Stimulated activated CD8-positive, alpha-beta memory T cell treated with anti-CD3 and anti-CD28 coated beads, Interleukin-7, amount 100 ng/mL, for 48 hours (primary cell): ENCODE measurements around the gene LIN52.
A peak's percentile ranks its signal among the peaks of the same experiment; 100 is the strongest.

ENCODE experiments used
- DNase-seq, 2 donors: peaks; one replicate each; pipeline ENCODE4 v3.0.0-alpha.2; 2020; ENCODE audit warnings: low read depth in 1 of 2; ENCODE audit errors: extremely low read depth in 1 of 2

Gene LIN52, protein sequence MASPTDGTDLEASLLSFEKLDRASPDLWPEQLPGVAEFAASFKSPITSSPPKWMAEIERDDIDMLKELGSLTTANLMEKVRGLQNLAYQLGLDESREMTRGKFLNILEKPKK

GRCh38 chr14:74084277-74085046, at the start of gene LIN52, which contains the start of gene ALDH6A1:
TSS of gene LIN52 (plus strand) at chr14:74084956. CDS start at chr14:74084975, 19 bp downstream.
TSS of gene ALDH6A1 (minus strand) at chr14:74084453. CDS start at chr14:74084394, 59 bp downstream.
- peak; percentile 98 to 100 for DNase-seq

DNA sequence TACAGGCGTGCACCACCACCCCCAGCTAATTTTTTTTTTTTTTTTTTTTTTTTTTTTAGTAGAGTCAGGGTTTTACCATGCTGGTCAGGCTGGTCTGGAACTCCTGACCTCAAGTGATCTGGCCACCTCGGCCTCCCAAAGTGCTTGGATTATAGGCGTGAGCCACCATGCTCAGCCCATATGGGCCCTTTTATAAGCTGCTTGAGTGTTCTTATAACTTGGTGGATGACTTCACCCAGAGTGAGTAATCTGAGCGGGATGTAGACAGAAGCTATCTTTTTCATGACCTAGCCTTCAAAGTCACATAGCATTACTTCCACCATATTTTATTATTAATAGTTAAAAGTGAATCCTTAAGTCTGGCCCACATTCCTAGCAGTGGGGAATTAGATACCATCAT, 49.2 kb upstream of the LIN52 start:
- DNase-seq: no peak

DNA sequence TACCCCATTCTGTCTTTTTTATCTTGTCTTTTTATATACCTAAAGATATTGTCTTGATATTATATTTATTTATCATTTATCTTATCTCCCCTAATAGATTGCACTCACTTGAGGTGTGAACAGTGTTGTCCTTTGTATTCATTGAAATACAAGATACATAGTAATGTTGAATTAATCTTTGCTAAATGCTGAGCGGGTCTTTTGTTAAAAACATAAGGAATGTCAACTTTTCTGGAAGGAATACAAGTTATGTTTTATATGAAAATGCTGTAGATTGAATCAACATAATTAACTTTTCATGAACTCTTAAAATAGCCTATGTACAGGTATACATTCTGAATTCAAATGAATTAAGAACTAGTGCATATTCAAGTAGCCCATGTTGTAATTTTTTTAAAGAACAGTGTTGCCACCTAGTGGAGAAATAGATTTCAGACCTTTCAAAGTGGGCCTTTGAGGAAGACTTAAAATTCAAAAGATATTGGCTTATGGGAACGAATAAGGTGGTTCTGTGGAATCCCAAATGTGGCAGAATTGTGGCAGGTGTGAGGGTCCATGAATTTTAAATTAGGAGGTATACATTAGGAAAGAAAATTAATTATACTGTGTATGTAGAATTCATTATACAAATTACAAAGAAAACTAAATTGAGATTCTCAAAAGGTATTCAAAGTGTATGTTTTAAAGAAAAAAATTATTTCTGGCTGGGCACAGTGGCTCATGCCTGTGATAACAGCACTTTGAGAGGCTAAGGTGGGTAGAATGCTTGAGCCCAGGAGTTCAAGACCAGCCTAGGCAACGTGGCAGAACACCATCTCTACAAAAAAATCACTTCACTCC, 46.5 kb upstream of the LIN52 start:
- no peak for DNase-seq

- no peak for DNase-seq
These were observed 42.5 kb upstream of the LIN52 start for GRCh38 chr14:74042296-74042695.

- no peak for DNase-seq
These were observed 39.2 kb upstream of the LIN52 start for GRCh38 chr14:74045522-74045921.

GRCh38 chr14:74048281-74048680, 36.5 kb upstream of the LIN52 start:
- DNase-seq: no peak

- DNase-seq: no peak
These were observed 34.8 kb upstream of the LIN52 start for GRCh38 chr14:74049876-74050495.

- DNase-seq: no peak
These were observed 22.0 kb upstream of the LIN52 start for GRCh38 chr14:74062809-74063150.

DNA sequence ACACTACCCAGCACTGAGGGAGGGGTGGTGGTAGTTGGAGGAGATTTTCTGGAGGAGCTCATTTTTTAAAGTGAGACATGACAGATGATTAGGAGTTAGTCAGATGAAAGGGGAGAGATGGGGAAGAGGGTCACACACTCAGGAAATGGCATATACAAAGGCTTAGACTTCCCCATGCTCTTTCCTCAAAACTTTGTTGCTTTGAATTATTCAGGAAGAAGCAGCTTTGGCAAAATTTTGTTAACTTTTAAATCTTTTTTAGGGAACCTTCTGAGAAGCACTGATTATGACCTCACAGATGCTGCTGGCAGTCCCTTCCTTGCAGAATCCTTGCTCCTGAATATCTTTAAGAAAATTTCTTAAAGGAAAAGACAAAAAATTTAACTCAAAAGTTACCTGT, 20.3 kb upstream of the LIN52 start:
- no peak for DNase-seq

DNA sequence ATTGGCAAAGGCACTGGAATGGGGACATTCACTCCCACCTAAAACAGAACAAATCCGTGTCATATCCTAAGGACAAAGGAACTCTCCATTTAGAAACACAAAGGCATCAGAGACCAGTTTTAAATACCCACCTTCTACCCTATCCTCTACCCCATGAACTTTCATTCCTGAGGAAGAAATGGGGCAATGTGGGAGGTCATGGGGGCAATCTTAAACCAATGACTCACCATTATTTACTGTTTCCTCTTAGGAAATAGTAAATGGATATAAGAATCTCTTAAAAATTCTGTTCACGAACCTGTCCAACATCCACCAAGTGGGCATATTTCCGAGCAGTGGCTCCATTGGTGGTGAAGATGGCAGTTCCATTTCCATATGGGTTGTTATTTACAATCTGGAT, 19.9 kb upstream of the LIN52 start:
- no peak for DNase-seq

DNA sequence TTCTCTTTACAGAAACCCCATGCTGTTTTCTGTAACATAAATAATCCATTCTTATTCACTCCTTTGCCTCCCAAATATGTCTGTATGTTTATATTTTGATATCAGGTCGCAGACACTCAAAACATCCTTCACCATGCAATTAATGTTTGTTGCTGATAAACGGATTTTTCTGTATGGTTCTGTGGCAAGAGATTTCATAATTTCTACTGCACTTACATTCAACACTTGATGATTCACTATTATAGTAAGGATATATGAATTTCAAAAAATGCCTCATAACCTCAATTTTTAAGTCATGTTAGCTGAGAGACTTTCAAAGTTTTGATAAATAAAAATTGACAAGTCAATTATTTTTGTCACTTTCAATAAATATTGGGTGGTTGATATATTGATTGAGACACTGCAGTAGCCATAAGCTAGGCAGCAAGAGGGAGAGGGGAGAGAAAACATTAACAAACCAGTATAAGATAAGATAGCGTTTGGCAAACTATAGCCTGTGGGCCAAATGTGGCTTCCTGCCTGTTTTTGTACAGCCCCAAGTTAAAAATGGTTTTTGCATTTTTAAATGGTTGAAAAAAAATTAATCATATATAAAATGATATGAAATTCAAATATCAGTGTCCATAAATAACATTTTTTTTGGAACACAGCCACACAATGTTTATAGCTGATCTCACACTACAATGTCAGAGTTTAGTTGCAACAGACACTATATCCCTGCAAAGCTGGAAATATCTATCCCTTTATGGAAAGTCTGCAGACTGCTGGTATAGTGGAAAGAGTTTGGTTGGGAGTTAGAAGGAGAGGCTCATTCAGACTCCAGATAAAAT, 18.8 kb upstream of the LIN52 start:
- no peak for DNase-seq

DNA sequence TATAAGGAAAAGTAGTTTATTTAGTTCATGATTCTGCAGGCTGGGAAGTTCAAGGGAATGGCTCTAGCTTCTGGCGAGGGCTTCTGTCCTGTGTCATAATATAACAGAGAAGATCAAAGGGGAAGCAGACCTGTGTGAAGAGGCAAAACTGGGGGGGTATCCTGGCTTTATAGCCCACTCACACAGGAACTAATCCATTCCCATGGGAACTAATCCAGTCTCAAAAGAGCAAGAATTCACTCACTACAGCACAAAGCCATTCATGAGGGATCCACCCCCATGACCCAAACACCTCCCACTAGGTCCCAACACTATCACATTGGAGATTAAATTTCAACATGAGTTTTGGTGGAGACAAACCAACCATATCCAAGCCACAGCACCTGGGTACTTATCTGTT, 7.4 kb upstream of the LIN52 start:
- DNase-seq: no peak

DNA sequence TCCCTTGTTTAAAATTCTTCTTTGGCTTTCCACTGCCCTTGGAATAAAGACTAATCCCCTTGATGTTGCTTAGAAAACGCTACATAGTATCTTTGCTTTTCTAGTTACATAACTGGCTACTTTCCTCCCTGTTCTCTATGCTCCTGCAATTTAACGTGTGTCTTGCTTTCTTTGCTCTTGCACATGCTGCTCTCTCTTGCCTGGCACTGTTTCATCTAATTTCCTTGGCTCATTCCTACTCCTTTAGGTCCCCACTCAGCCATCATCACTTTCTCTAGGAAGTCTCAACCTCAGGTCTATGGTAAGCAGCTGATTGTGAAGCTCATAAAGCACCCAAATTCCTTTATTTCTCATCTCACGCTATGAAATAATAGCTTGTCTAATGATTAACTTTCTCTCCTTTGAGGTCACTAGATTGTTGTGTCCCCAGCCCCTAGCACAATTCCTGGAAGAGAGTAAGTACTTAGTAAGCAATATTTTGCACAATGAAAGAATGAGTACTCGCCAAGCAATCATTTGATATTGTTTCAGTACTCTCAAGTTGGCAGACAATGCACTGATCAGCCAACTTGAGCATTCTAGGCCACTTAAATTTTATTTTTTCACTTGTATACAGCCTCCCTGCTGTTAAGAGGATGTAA, 3.8 kb upstream of the LIN52 start:
- no peak for DNase-seq

DNA sequence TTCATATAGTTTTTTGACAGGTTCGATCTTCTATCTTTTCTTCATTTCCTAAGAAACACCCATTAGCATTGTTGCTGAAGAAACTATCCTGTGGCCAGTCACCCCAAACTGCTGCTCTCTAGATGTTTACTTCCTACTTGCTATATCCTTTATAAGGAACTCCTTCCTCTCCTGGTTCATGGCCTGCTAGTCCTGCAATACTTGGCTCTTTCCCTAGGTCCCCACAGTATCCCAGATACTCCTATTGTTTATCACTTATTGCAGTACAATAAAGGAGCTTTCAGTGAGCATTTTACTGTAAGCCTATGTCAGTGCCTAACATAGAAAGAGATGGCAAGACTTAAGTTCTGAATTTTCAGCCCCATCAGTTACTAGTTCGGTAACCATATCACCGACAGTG, 3.3 kb upstream of the LIN52 start:
- no peak for DNase-seq

DNA sequence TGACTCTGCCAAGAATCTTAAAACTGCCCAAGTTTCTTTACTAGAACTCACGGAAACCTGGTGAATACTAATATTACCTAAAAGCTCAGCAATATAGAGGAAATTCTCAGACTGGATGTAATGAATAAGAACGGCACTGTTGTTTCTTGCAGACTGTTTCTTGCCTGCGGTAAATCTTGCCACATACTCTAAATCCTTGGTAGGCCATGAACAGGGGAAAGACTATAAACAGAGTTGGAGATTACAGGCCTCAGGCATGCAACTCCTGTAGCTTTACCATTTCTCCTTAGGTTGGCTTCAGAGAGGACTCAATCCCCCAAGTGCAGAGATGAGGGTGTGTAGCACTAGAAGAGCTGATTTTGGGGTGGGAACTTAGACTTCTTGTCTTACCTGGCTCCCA, 1.6 kb upstream of the LIN52 start:
- DNase-seq: no peak

DNA sequence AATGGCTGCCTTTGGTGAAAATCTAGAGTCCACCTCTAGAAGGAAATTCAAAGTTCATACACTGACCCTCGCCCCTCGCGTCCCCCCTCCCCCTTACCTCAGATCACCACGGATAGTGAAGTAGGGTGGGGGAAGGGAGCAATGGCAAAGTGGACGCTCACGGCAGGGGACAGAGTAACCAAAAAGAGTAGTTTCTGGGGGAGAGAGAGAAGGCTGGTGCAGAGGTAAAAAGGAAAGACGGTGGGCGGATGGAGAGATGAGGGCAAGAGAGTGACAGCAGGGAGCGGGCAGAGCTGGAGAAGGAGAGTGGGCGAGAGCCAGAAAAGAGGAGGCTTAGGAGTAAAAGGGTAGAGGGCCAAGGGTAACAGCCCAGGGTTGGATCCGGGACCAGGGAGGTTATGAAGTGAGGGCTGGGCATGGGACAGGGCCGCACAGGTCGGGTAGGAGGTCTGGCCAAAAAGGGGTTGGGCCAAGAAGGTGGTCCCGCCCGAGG, 926 bp upstream of the LIN52 start:
- no peak for DNase-seq

- peak; percentile 8 to 29 for DNase-seq
These were observed 386 bp downstream of the LIN52 start for GRCh38 chr14:74085047-74085637.

DNA sequence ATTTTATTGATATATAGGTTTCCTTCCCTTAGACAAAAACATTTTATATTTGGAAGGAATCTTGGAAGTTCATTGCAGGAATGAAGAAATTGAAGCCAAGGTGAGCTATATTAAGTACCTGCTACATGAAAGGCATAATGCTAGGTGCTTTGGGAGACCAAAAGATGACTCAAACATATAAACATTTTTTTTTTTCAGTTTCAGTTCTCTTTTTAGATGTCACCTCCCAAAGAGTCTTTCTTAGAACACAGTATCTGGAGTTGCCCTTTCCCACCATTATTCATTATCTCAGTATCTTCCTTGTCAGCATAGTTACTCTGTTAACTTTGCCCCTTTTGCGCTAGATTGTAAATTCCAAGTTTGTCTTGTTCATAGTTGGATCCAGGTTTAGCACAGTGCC, 1.1 kb downstream of the LIN52 start:
- DNase-seq: no peak

- DNase-seq: no peak
These were observed 4.7 kb downstream of the LIN52 start for GRCh38 chr14:74089251-74090020.
